ENCODE results near the gene ENAH. TPM values are rescaled to one million over a fixed set of nuclear protein-coding genes. Genes with fewer than 3 reads are reported as not detected.

ENAH gene
- total and polyA plus RNA-seq, 9 of the 15 experiments (the other 6 are each of a cell fraction or from before 2014, with no cell fraction given), result 0.03 to 1.2 (median 0.15) TPM

- TF ChIP-seq FOXM1 (IDR thresholded peaks at IDR 0.05; ENCODE audit: low read depth), result no peak
- no peak for TF ChIP-seq FOXM1 (CRISPR knock-in tag; IDR thresholded peaks at IDR 0.05; ENCODE audit: low read depth)
- TF ChIP-seq TRIM25 (IDR thresholded peaks at IDR 0.05; ENCODE audit: borderline replicate concordance), result no peak
- no peak for TF ChIP-seq ZEB2 (IDR thresholded peaks at IDR 0.05)
Measured at GRCh38 chr1:225617956-225618355, 35.0 kb downstream of the ENAH start (continued).

DNA sequence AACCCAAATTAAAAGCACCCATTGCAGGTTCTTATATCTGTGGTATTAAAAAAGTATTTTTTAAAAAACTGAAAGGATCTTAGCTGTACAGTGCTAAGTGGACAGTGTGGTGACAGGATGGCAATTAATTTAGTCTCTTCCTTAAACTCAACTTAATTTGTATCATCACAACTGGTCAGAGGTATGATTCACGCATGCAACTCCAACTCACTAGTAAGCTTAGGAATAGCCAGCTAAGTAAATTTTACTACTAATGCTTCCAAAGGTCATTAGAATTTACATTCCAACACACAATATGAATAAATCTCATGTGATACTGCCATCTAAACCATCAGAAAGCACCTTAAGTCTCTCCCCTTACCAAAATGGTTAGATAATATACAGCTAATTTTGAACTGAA lies 35.4 kb downstream of the ENAH start:
- FAIRE-seq, result no peak
- in situ Hi-C loops (cut with MboI), result no loop called here
- Histone ChIP-seq H3K79me2 (ENCODE audit: control insufficient read depth, insufficient read depth, low read length) (no peaks in the 10 kb centered on the region), H2AFZ (ENCODE audit: low read depth, low read length) (no peak overlapping the region), H3K4me1 (replicated peaks in 1 of 2; ENCODE audit: control insufficient read depth in 2 of 2, insufficient read depth in 2 of 2, low read length in 2 of 2) (no peaks in the 10 kb centered on the region), H3K9me1 (ENCODE audit: control insufficient read depth, insufficient read depth, low read length) (no peaks in the 10 kb centered on the region), H3K27me3 (ENCODE audit: control insufficient read depth in 2 of 2, insufficient read depth in 2 of 2, low read length in 2 of 2) (peaks cover 19 to 24% of the 10 kb centered on the region in 2 experiments), H4K20me1 (replicated peaks; ENCODE audit: control insufficient read depth, insufficient read depth, low read length) (no peaks in the 10 kb centered on the region), H3K9ac (ENCODE audit: insufficient read depth in 1 of 2, low read depth in 2 of 2, low read length in 2 of 2) (no peak overlapping the region), H3K36me3 (ENCODE audit: control insufficient read depth, insufficient read depth, low read length) (no peaks in the 10 kb centered on the region), H3K9me3 (replicated peaks; ENCODE audit: control insufficient read depth, insufficient read depth, low read depth, low read length) (no peaks in the 10 kb centered on the region), H3K4me3 (no peak overlapping the region), H3K4me2 (ENCODE audit: insufficient read depth, low read length) (no peak overlapping the region), H3K27ac (ENCODE audit: extremely low read depth, low read depth, low read length) (no peak overlapping the region)
- no peak for DNase-seq (ENCODE audit: extremely low read depth in 1 of 4, low spot score in 3 of 4)
- no peak for ATAC-seq
- 0% methylated on average over 1 of the region's 1 CpG for WGBS (ENCODE audit: insufficient coverage, low coverage, missing lambda C conversion rate)
- POLR2A ChIA-PET, result interaction anchor here (0.6 kb wide), 2 partner anchors 264 to 597 kb away, joined by 3 to 6 read pairs; no protein-coding TSS in a partner anchor
- CTCF ChIA-PET (ENCODE audit: low intra/inter-chr PET ratio), result no interaction called here
- no TSS peak for BruUV-seq (replicated peaks)
- intact Hi-C loops (cut with micrococcal nuclease), result no loop called here
- TF ChIP-seq NKRF (IDR thresholded peaks at IDR 0.05; ENCODE audit: borderline replicate concordance) (no peak), ZNF707 (CRISPR knock-in tag; conservative IDR thresholded peaks at IDR 0.05) (no peak), CEBPZ (IDR thresholded peaks at IDR 0.05; ENCODE audit: borderline replicate concordance, low read depth, low read length) (no peak), RREB1 (CRISPR knock-in tag; IDR thresholded peaks at IDR 0.05) (no peak)
